Measurements from ENCODE around the gene SOX10.

Gene SOX10

DNA sequence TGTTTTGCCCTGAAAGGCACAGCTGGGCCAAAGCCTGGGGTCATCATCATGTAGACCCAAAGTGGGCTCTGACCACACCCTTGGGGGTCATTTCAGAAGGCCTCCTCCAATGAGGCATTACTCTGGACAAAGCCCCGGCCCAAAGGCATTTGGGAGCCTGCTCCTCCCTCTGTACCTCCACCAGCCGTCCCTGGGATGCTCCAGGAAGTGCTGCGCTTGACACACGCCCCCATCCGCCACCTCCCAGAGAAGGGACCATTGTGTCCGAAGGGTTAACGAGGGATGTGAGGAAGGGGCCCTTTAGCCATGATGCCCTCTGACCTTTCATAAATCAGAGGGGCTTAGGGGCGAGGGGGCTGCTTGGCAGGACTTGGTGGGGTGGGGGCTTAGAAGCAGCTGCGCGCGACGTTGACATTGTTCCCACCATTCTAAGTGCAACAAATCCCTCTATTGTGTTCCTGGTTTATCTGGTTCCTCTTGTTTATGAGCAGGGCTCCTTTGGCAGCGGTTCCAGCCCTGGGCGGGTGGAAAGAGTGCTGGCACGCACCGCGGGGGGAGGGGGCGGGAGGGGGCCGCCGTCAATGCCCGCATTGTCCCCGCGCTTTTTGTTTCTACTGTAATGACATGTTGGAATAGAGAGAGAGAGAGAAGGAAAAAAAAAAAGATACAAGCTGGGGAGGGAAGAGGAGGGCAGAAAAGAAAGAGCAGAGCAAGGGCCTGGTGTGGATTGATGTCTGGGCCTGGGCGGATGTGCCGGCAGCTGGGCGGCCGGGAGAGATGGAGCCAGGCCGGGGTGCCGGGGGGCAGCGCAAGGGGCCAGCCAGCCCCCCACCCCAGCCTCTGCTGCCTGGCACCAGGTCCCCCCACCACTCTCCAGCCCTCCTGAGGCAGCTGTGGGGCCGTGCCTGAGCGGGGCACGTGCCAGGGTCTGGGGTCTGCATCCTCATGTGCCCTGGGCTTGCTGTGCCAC is 32.1 kb upstream of the SOX10 start:
- in situ Hi-C loops (cut with HindIII; ENCODE audit: low sequenced_read_pairs) = no loop called here
- no peak for DNase-seq (ENCODE audit: low read depth)
- TF ChIP-seq, protein P1, sequence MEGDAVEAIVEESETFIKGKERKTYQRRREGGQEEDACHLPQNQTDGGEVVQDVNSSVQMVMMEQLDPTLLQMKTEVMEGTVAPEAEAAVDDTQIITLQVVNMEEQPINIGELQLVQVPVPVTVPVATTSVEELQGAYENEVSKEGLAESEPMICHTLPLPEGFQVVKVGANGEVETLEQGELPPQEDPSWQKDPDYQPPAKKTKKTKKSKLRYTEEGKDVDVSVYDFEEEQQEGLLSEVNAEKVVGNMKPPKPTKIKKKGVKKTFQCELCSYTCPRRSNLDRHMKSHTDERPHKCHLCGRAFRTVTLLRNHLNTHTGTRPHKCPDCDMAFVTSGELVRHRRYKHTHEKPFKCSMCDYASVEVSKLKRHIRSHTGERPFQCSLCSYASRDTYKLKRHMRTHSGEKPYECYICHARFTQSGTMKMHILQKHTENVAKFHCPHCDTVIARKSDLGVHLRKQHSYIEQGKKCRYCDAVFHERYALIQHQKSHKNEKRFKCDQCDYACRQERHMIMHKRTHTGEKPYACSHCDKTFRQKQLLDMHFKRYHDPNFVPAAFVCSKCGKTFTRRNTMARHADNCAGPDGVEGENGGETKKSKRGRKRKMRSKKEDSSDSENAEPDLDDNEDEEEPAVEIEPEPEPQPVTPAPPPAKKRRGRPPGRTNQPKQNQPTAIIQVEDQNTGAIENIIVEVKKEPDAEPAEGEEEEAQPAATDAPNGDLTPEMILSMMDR (IDR thresholded peaks at IDR 0.05; ENCODE audit: low read depth, low read length, missing control alignments) = no peak

DNA sequence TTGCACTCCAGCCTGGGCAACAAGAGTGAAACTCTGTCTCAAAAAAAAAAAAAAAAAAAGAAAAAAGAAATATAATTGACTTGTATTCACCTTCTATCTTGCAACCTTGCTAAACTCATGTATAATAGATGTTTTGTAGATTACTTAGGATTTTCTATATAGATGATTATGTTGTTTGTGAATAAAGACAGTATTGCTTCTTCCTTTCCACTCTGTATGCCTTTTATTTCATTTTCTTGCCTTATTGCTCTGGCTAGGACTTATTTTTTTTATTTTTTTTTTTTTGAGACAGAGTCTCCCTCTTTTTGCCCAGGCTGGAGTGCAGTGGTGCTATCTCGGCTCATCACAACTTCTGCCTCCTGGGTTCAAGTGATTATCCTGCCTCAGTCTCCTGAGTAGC is 29.7 kb upstream of the SOX10 start:
- TF ChIP-seq, protein P1 (IDR thresholded peaks at IDR 0.05; ENCODE audit: low read depth, low read length, missing control alignments) = no peak
- in situ Hi-C loops (cut with HindIII; ENCODE audit: low sequenced_read_pairs) = no loop called here
- no peak for DNase-seq (ENCODE audit: low read depth)
- no peak overlapping the region for H3K4me3 ChIP-seq (ENCODE audit: low read depth, low read length)

More for the DNA sequence above, 32.1 kb upstream of the SOX10 start:
- H3K4me3 ChIP-seq (ENCODE audit: low read depth, low read length) = no peak overlapping the region

DNA sequence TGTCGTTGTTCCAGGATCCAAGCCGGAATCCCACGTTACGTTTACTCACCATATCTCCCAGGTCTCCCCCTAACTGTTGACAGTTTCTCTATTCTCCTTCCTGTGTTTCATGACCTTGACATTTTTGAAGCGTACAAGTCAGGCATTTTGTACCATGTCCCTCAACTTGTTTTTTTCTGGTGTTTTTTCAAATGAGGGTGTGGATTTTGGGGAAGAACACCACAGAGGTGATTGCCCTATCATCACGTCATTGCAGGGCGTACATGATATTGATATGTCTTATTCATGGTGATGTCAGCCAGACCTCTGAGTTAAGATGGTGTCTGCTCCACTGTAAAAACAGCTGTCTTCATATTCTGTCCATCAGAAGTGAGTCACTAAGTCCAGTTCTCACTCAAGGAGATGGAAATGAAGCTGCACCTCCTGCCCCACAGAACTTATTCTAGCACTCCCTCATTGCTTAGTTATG is 28.3 kb upstream of the SOX10 start:
- no peak for DNase-seq (ENCODE audit: low read depth)
- TF ChIP-seq, protein P1 (IDR thresholded peaks at IDR 0.05; ENCODE audit: low read depth, low read length, missing control alignments) = no peak
- in situ Hi-C loops (cut with HindIII; ENCODE audit: low sequenced_read_pairs) = no loop called here
- no peak overlapping the region for H3K4me3 ChIP-seq (ENCODE audit: low read depth, low read length)

- TF ChIP-seq, protein P1 (IDR thresholded peaks at IDR 0.05; ENCODE audit: low read depth, low read length, missing control alignments) = no peak
- no peak overlapping the region for H3K4me3 ChIP-seq (ENCODE audit: low read depth, low read length)
- no peak for DNase-seq (ENCODE audit: low read depth)
- in situ Hi-C loops (cut with HindIII; ENCODE audit: low sequenced_read_pairs) = no loop called here
Observed at GRCh38 chr22:38009000-38009806, 24.8 kb upstream of the SOX10 start.

DNA sequence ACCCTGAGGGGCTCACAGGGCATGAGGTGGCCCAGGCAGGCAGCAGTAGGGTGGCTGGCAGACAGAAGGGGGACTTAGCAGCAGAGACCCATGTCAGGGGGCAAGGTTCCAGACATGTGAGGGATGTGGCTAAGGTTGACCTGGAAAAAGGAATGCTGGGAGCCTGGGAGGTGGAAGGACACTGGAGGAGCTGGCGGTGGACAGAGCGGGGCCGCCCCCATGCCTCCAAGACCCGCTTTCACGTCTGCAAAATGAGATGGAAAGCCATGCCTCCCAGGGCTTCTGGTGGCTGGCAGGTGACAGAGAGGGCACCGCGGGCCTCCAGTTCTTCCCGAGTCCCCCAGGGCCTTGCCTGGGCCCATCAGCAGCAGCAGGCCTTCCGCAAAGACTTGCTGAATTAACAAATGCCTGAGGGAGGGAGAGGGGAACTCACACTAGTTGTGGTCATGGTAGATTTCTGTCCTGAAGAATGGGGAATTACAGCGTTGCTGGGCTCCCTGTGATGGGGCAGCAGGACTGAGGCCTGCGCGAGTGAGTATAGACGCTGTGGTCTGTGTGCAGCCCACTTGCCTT is 23.1 kb upstream of the SOX10 start:
- in situ Hi-C loops (cut with HindIII; ENCODE audit: low sequenced_read_pairs) = no loop called here
- H3K4me3 ChIP-seq (ENCODE audit: low read depth, low read length) = no peak overlapping the region
- no peak for DNase-seq (ENCODE audit: low read depth)
- TF ChIP-seq, protein P1 (IDR thresholded peaks at IDR 0.05; ENCODE audit: low read depth, low read length, missing control alignments) = no peak

- in situ Hi-C loops (cut with HindIII; ENCODE audit: low sequenced_read_pairs) = no loop called here
- TF ChIP-seq, protein P1 (IDR thresholded peaks at IDR 0.05; ENCODE audit: low read depth, low read length, missing control alignments) = no peak
- H3K4me3 ChIP-seq (ENCODE audit: low read depth, low read length) = no peak overlapping the region
- no peak for DNase-seq (ENCODE audit: low read depth)
Observed at GRCh38 chr22:38006906-38007305, 22.6 kb upstream of the SOX10 start.
